Measurements from ENCODE around the gene WDCP. TPM values are rescaled to one million over a fixed set of nuclear protein-coding genes. Genes with fewer than 3 reads are reported as not detected.
A peak's percentile ranks its signal among the peaks of the same experiment; 100 is the strongest.

WDCP gene
- total and polyA plus RNA-seq, 7 donors, result 1.2 to 10.0 (median 3.7) TPM

- intact Hi-C loops (cut with DNase I), result loop anchor here (5.0 kb wide), 2 partner anchors 258 to 302 kb away; no protein-coding TSS in a partner anchor
- WGBS, 2 donors, result 79 to 88% methylated on average over 2 of the region's 2 CpGs
- Histone ChIP-seq H3K27ac (no peak overlapping the region), H3K27me3 (no peaks in the 10 kb centered on the region), H3K4me1 (peaks cover 0 to 31% (median 22%) of the 10 kb centered on the region in 4 donors), H3K36me3 (peaks cover 0 to 34% (median 4%) of the 10 kb centered on the region in 4 donors), H3K9me3 (no peaks in the 10 kb centered on the region), H3K4me3 (no peak overlapping the region)
- TF ChIP-seq CTCF (IDR thresholded peaks at IDR 0.05) (no peak), POLR2A (IDR thresholded peaks at IDR 0.05) (no peak), EP300 (IDR thresholded peaks at IDR 0.05) (no peak), POLR2AphosphoS5 (IDR thresholded peaks at IDR 0.05) (no peak)
- no peak for DNase-seq
Measured at GRCh38 chr2:24080701-24081100, 33.5 kb upstream of the WDCP start.

- H3K9me3 ChIP-seq, result no peaks in the 10 kb centered on the region
- H3K27me3 ChIP-seq, result no peaks in the 10 kb centered on the region
- 23 to 54% methylated on average over 2 of the region's 2 CpGs for WGBS, 2 donors
- no peak for DNase-seq
- intact Hi-C loops (cut with DNase I), result loop anchor here (2.0 to 5.0 kb wide), 5 partner anchors 31 to 414 kb away; partner anchors contain the start of genes ATAD2B, FAM228B, NCOA1 and PFN4
- H3K4me3 ChIP-seq, result peak overlapping the region in 3 of 4 donors; percentile 52 to 88 (median 69)
- peak overlapping the region; percentile 91 to 96 (median 92) for H3K27ac ChIP-seq
- H3K4me1 ChIP-seq, result peaks cover 0 to 23% (median 20%) of the 10 kb centered on the region in 4 donors
- no peak for TF ChIP-seq POLR2A (IDR thresholded peaks at IDR 0.05)
- no peak for TF ChIP-seq CTCF (IDR thresholded peaks at IDR 0.05)
- TF ChIP-seq POLR2AphosphoS5 (IDR thresholded peaks at IDR 0.05), result no peak
- TF ChIP-seq EP300 (IDR thresholded peaks at IDR 0.05), result no peak
- peaks cover 0 to 48% (median 8%) of the 10 kb centered on the region in 4 donors for H3K36me3 ChIP-seq
Measured at GRCh38 chr2:24077879-24078278, 30.7 kb upstream of the WDCP start.

GRCh38 chr2:24077535-24077877 is 30.3 kb upstream of the WDCP start:
- H3K4me3 ChIP-seq, result peak overlapping the region; percentile 52 to 88 (median 66)
- intact Hi-C loops (cut with DNase I), result loop anchor here (2.0 to 5.0 kb wide), 5 partner anchors 31 to 415 kb away; partner anchors contain the start of genes ATAD2B, FAM228B, NCOA1 and PFN4
- 5 to 13% methylated on average over 9 of the region's 9 CpGs for WGBS, 2 donors
- no peaks in the 10 kb centered on the region for H3K9me3 ChIP-seq
- peaks cover 0 to 48% (median 8%) of the 10 kb centered on the region in 4 donors for H3K36me3 ChIP-seq
- H3K4me1 ChIP-seq, result peaks cover 0 to 22% (median 20%) of the 10 kb centered on the region in 4 donors
- peak overlapping the region; percentile 91 to 96 (median 92) for H3K27ac ChIP-seq
- H3K27me3 ChIP-seq, result no peaks in the 10 kb centered on the region
- DNase-seq, result no peak
- TF ChIP-seq CTCF (IDR thresholded peaks at IDR 0.05) (no peak), EP300 (IDR thresholded peaks at IDR 0.05) (no peak), POLR2A (IDR thresholded peaks at IDR 0.05) (no peak), POLR2AphosphoS5 (IDR thresholded peaks at IDR 0.05) (no peak)

- DNase-seq, result no peak
- Histone ChIP-seq H3K9me3 (no peaks in the 10 kb centered on the region), H3K4me3 (peak overlapping the region; percentile 52 to 88 (median 66)), H3K36me3 (peaks cover 0 to 48% (median 6%) of the 10 kb centered on the region in 4 donors), H3K4me1 (peaks cover 0 to 22% (median 20%) of the 10 kb centered on the region in 4 donors), H3K27ac (peak overlapping the region; percentile 91 to 96 (median 92)), H3K27me3 (no peaks in the 10 kb centered on the region)
- 0 to 1% methylated on average over 41 of the region's 41 CpGs for WGBS, 2 donors
- intact Hi-C loops (cut with DNase I), result loop anchor here (2.0 to 5.0 kb wide), 5 partner anchors 30 to 415 kb away; partner anchors contain the start of genes ATAD2B, FAM228B, NCOA1 and PFN4
- no peak for TF ChIP-seq EP300 (IDR thresholded peaks at IDR 0.05)
- TF ChIP-seq POLR2AphosphoS5 (IDR thresholded peaks at IDR 0.05), result peak in 1 of 4 donors; percentile 10
- peak in 1 of 2 donors; percentile 41 for TF ChIP-seq POLR2A (IDR thresholded peaks at IDR 0.05)
Measured at GRCh38 chr2:24076849-24077534, 29.8 kb upstream of the WDCP start.
